HS-27A (cell line): Measurements from ENCODE around the gene MYBL2.

Experiments used
- DNase-seq: peaks from one replicate; pipeline ENCODE4 v3.0.0-alpha.2; 2012; ENCODE audit warnings: low read depth, missing footprints

Gene MYBL2

GRCh38 chr20:43723186-43723585, 56.3 kb downstream of the MYBL2 start:
- no peak for DNase-seq

GRCh38 chr20:43723735-43724134, 56.8 kb downstream of the MYBL2 start:
- DNase-seq, result no peak

GRCh38 chr20:43724383-43724782, 57.5 kb downstream of the MYBL2 start:
- DNase-seq, result no peak

GRCh38 chr20:43725666-43726065, 58.8 kb downstream of the MYBL2 start:
- DNase-seq, result no peak

- DNase-seq, result no peak
Observed at GRCh38 chr20:43726333-43726732, 59.4 kb downstream of the MYBL2 start.

GRCh38 chr20:43726811-43727338, 60.0 kb downstream of the MYBL2 start, which contains the start of gene GTSF1L:
Gene GTSF1L, minus strand, starts transcription at chr20:43727002. Its CDS starts 308 bp downstream, at chr20:43726694.
- DNase-seq, result no peak

GRCh38 chr20:43727980-43728590, 61.2 kb downstream of the MYBL2 start:
- no peak for DNase-seq

GRCh38 chr20:43728686-43729255, 61.9 kb downstream of the MYBL2 start:
- DNase-seq, result no peak

GRCh38 chr20:43731469-43731868, 64.6 kb downstream of the MYBL2 start:
- DNase-seq, result no peak

GRCh38 chr20:43731927-43732326, 65.0 kb downstream of the MYBL2 start:
- DNase-seq, result no peak

GRCh38 chr20:43736588-43737158, 69.8 kb downstream of the MYBL2 start:
- DNase-seq, result no peak

- no peak for DNase-seq
Observed at GRCh38 chr20:43737925-43738324, 71.0 kb downstream of the MYBL2 start.

- DNase-seq, result no peak
Observed at GRCh38 chr20:43739148-43739749, 72.3 kb downstream of the MYBL2 start.

- no peak for DNase-seq
Observed at GRCh38 chr20:43740642-43741041, 73.7 kb downstream of the MYBL2 start.

- no peak for DNase-seq
Observed at GRCh38 chr20:43744151-43744611, 77.3 kb downstream of the MYBL2 start.

- DNase-seq, result no peak
Observed at GRCh38 chr20:43744966-43745730, 78.2 kb downstream of the MYBL2 start.

- no peak for DNase-seq
Observed at GRCh38 chr20:43746344-43747137, 79.6 kb downstream of the MYBL2 start.

- no peak for DNase-seq
Observed at GRCh38 chr20:43748274-43748673, 81.4 kb downstream of the MYBL2 start.

- no peak for DNase-seq
Observed at GRCh38 chr20:43749734-43750294, 82.9 kb downstream of the MYBL2 start.

GRCh38 chr20:43750774-43751166, 83.9 kb downstream of the MYBL2 start:
- no peak for DNase-seq
